A673 (cell line): ENCODE data around the gene NRM. TPM values are rescaled to one million over a fixed set of nuclear protein-coding genes. Genes with fewer than 3 reads are reported as not detected.
"Not testable (repeated sequence)": the region's sequence is repeated elsewhere in the genome, so short reads cannot be mapped to it uniquely, and the experiment has no call there.

Experiments
- BruUV-seq: library from RNA; stranded (reverse); fragments of 400-500 nt; replicated peaks from 2 replicates; lab custom pipeline; 2021; lab: Mats Ljungman, UMichigan
- CTCF ChIA-PET: fragments of 300-600 bp; sonication (Branson Sonifier 250); formaldehyde crosslinking; loops from one replicate; lab custom pipeline; 2022; ENCODE audit warnings: antibody characterized with exemption; lab: Charles Lee
- POLR2A ChIA-PET: fragments of 300-600 bp; sonication (Branson Sonifier 250); formaldehyde crosslinking; loops from one replicate; lab custom pipeline; 2022; ENCODE audit warnings: antibody characterized with exemption; ENCODE audit not compliant: low non-redundant PET; lab: Charles Lee
- DNase-seq: peaks from one replicate; pipeline ENCODE4 v3.0.0-alpha.2; 2015; ENCODE audit warnings: low spot score
- H3K27ac ChIP-seq: fragments of 200-600 bp; sonication (generic); 2 replicates; pipeline ENCODE4 v1.5.1; 2016; ENCODE audit warnings: mixed run types, low read depth, mild to moderate bottlenecking, mixed read lengths, antibody characterized with exemption, low read length; ENCODE audit not compliant: poor library complexity, severe bottlenecking
- H3K27me3 ChIP-seq: fragments of 200-600 bp; sonication (generic); replicated peaks from 2 replicates; pipeline ENCODE4 v1.6.1; 2017; ENCODE audit warnings: mixed run types, low read depth, mild to moderate bottlenecking, mixed read lengths, antibody characterized with exemption, low read length; ENCODE audit not compliant: insufficient read depth, poor library complexity
- H3K36me3 ChIP-seq: fragments of 200-600 bp; sonication (generic); 2 replicates; pipeline ENCODE4 v1.6.1; 2016; ENCODE audit warnings: mixed run types, mild to moderate bottlenecking, mixed read lengths, antibody characterized with exemption, low read length; ENCODE audit not compliant: insufficient read depth, poor library complexity, severe bottlenecking
- H3K4me1 ChIP-seq: fragments of 200-600 bp; sonication (generic); 2 replicates; pipeline ENCODE4 v1.6.1; 2017; ENCODE audit warnings: mixed run types, mild to moderate bottlenecking, mixed read lengths, antibody characterized with exemption, low read length; ENCODE audit not compliant: insufficient read depth, poor library complexity, severe bottlenecking
- H3K4me3 ChIP-seq: fragments of 200-600 bp; sonication (generic); 2 replicates; pipeline ENCODE4 v1.5.1; 2016; ENCODE audit warnings: low read depth, mixed run types, mild to moderate bottlenecking, mixed read lengths, low read length; ENCODE audit not compliant: poor library complexity, severe bottlenecking
- H3K9me3 ChIP-seq: fragments of 200-600 bp; sonication (generic); 2 replicates; pipeline ENCODE4 v1.6.1; 2016; ENCODE audit warnings: mixed run types, low read depth, mild to moderate bottlenecking, mixed read lengths, antibody characterized with exemption, low read length; ENCODE audit not compliant: poor library complexity, severe bottlenecking
- CTCF ChIP-seq: fragments of 300-800, 200-600 bp; sonication (generic); conservative IDR thresholded peaks from 2 replicates; pipeline ENCODE4 v1.5.1; 2017; ENCODE audit warnings: low read depth, mild to moderate bottlenecking, antibody characterized with exemption, low read length, moderate library complexity, mixed read lengths
- EZH2 ChIP-seq: fragments of 200-600 bp; sonication (generic); IDR thresholded peaks from 2 replicates; pipeline ENCODE4 v1.6.1; 2017; ENCODE audit warnings: borderline replicate concordance, low read depth, mild to moderate bottlenecking, mixed read lengths, antibody characterized with exemption, low read length; ENCODE audit not compliant: poor library complexity, severe bottlenecking
- intact Hi-C: fragments of 100-400 bp; cut with micrococcal nuclease; formaldehyde crosslinking; loops from one replicate; pipeline ENCODE4 v1.10.0; 2022; ENCODE audit not compliant: unreplicated experiment
- total RNA-seq: library from RNA; stranded (reverse); gene quantifications from 2 replicates; pipeline ENCODE4 v1.2.3, GENCODE V29; 2021

The NRM gene
- total RNA-seq, 1 experiment from 2014 or later: 49.8 TPM

GRCh38 chr6:30724906-30725667, 34.3 kb upstream of the NRM start:
- Histone ChIP-seq H3K27ac (peak overlapping the region; percentile 7), H3K27me3 (no peaks in the 10 kb centered on the region), H3K4me1 (peaks cover 21% of the 10 kb centered on the region), H3K36me3 (peaks cover 60% of the 10 kb centered on the region), H3K9me3 (no peaks in the 10 kb centered on the region), H3K4me3 (no peak overlapping the region)
- peak; percentile 28 for DNase-seq
- BruUV-seq: no TSS peak
- ChIA-PET POLR2A (no interaction called here), CTCF (no interaction called here)
- TF ChIP-seq CTCF: no peak
- no peak for TF ChIP-seq EZH2
- intact Hi-C loops: loop anchor here (5.0 kb wide), 2 partner anchors 152 to 362 kb away; no protein-coding TSS in a partner anchor

DNA sequence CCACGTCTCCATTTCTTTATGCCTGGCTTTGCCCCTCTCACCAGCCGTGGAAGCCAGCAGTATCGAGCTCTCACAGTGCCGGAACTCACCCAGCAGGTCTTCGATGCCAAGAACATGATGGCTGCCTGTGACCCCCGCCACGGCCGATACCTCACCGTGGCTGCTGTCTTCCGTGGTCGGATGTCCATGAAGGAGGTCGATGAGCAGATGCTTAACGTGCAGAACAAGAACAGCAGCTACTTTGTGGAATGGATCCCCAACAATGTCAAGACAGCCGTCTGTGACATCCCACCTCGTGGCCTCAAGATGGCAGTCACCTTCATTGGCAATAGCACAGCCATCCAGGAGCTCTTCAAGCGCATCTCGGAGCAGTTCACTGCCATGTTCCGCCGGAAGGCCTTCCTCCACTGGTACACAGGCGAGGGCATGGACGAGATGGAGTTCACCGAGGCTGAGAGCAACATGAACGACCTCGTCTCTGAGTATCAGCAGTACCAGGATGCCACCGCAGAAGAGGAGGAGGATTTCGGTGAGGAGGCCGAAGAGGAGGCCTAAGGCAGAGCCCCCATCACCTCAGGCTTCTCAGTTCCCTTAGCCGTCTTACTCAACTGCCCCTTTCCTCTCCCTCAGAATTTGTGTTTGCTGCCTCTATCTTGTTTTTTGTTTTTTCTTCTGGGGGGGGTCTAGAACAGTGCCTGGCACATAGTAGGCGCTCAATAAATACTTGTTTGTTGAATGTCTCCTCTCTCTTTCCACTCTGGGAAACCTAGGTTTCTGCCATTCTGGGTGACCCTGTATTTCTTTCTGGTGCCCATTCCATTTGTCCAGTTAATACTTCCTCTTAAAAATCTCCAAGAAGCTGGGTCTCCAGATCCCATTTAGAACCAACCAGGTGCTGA, 33.3 kb upstream of the NRM start:
- Histone ChIP-seq H3K4me3 (peak overlapping the region; percentile 94), H3K36me3 (peaks cover 52% of the 10 kb centered on the region), H3K4me1 (peaks cover 24% of the 10 kb centered on the region), H3K27ac (peak overlapping the region; percentile 7)
- H3K27me3 ChIP-seq, H3K9me3 ChIP-seq, intact Hi-C loops: not testable (repeated sequence)
- ChIA-PET POLR2A (interaction anchor here (0.6 kb wide), 1 partner anchor 78 kb away, joined by 12 read pairs; no protein-coding TSS in a partner anchor), CTCF (interaction anchor here (0.6 kb wide), 1 partner anchor 8 kb away, joined by 4 read pairs; no protein-coding TSS in a partner anchor)
- TSS peak; percentile 34 for BruUV-seq
- peak; percentile 51 for DNase-seq

DNA sequence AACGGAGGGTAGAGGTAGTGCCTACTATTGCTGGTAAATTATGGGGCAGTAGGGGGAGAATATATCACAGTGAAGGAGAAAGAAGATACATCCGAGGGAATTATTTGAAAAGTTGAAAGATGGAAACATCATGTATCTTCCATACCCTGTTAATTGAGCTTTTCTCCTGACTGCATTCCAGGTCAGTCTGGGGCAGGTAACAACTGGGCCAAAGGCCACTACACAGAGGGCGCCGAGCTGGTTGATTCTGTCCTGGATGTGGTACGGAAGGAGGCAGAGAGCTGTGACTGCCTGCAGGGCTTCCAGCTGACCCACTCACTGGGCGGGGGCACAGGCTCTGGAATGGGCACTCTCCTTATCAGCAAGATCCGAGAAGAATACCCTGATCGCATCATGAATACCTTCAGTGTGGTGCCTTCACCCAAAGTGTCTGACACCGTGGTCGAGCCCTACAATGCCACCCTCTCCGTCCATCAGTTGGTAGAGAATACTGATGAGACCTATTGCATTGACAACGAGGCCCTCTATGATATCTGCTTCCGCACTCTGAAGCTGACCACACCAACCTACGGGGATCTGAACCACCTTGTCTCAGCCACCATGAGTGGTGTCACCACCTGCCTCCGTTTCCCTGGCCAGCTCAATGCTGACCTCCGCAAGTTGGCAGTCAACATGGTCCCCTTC, 32.5 kb upstream of the NRM start:
- CTCF ChIA-PET: interaction anchor here (2.1 kb wide), 1 partner anchor 44 kb away, joined by 11 read pairs; no protein-coding TSS in a partner anchor
- intact Hi-C loops, H3K27me3 ChIP-seq, POLR2A ChIA-PET, H3K9me3 ChIP-seq, BruUV-seq: not testable (repeated sequence)
- peak; percentile 14 for DNase-seq
- peaks cover 52% of the 10 kb centered on the region for H3K36me3 ChIP-seq
- H3K4me1 ChIP-seq: peaks cover 32% of the 10 kb centered on the region
- H3K4me3 ChIP-seq: peak overlapping the region; percentile 94
- H3K27ac ChIP-seq: peak overlapping the region; percentile 98
